Measurements from ENCODE around the gene MYCBPAP.

MYCBPAP gene

GRCh38 chr17:50522766-50523165, 14.5 kb downstream of the MYCBPAP start:
- no peak for TF ChIP-seq CTCF (conservative IDR thresholded peaks at IDR 0.05; ENCODE audit: control insufficient read depth, insufficient read depth, low read depth, low read length)
- no peak for DNase-seq (ENCODE audit: low read depth)
- H3K4me3 ChIP-seq (ENCODE audit: control insufficient read depth, low read depth, low read length): no peak overlapping the region

- no peak for TF ChIP-seq CTCF (conservative IDR thresholded peaks at IDR 0.05; ENCODE audit: control insufficient read depth, insufficient read depth, low read depth, low read length)
- DNase-seq (ENCODE audit: low read depth): no peak
- H3K4me3 ChIP-seq (ENCODE audit: control insufficient read depth, low read depth, low read length): no peak overlapping the region
Measured at GRCh38 chr17:50523208-50523607, 15.0 kb downstream of the MYCBPAP start.

GRCh38 chr17:50524838-50525237, 16.6 kb downstream of the MYCBPAP start:
- no peak overlapping the region for H3K4me3 ChIP-seq (ENCODE audit: control insufficient read depth, low read depth, low read length)
- TF ChIP-seq CTCF (conservative IDR thresholded peaks at IDR 0.05; ENCODE audit: control insufficient read depth, insufficient read depth, low read depth, low read length): no peak
- no peak for DNase-seq (ENCODE audit: low read depth)

GRCh38 chr17:50527155-50527762, 19.0 kb downstream of the MYCBPAP start:
- no peak for DNase-seq (ENCODE audit: low read depth)
- H3K4me3 ChIP-seq (ENCODE audit: control insufficient read depth, low read depth, low read length): no peak overlapping the region
- TF ChIP-seq CTCF (conservative IDR thresholded peaks at IDR 0.05; ENCODE audit: control insufficient read depth, insufficient read depth, low read depth, low read length): no peak

GRCh38 chr17:50527949-50528474, 19.8 kb downstream of the MYCBPAP start:
- H3K4me3 ChIP-seq (ENCODE audit: control insufficient read depth, low read depth, low read length): no peak overlapping the region
- no peak for TF ChIP-seq CTCF (conservative IDR thresholded peaks at IDR 0.05; ENCODE audit: control insufficient read depth, insufficient read depth, low read depth, low read length)
- no peak for DNase-seq (ENCODE audit: low read depth)

GRCh38 chr17:50529849-50530248, 21.6 kb downstream of the MYCBPAP start:
- no peak for DNase-seq (ENCODE audit: low read depth)
- no peak overlapping the region for H3K4me3 ChIP-seq (ENCODE audit: control insufficient read depth, low read depth, low read length)
- no peak for TF ChIP-seq CTCF (conservative IDR thresholded peaks at IDR 0.05; ENCODE audit: control insufficient read depth, insufficient read depth, low read depth, low read length)

All from fibroblast of mammary gland (primary cell).